Left lobe of liver (tissue), 2 donors: ENCODE results near the gene OR8U1. TPM values are rescaled to one million over a fixed set of nuclear protein-coding genes. Genes with fewer than 3 reads are reported as not detected.
"Not testable (repeated sequence)": the region's sequence is repeated elsewhere in the genome, so short reads cannot be mapped to it uniquely, and the experiment has no call there.

ENCODE experiments used
- ATAC-seq: fragments of 200-7000 bp; cut with Tn5 transposase; one replicate; pipeline ENCODE4 v1.9.1; 2020; ENCODE audit warnings: mild to moderate bottlenecking, moderate library complexity
- DNase-seq: peaks from one replicate; pipeline ENCODE4 v3.0.0-alpha.2; 2020; ENCODE audit warnings: low spot score
- total RNA-seq: library from RNA; stranded (reverse); gene quantifications from one replicate; pipeline ENCODE4 v1.2.1, GENCODE V29; 2021
- donor health status: DM: no; HTN: no; CAD: no; lungs with moderate emphysema.
- donor health status: DM: no; HTN: yes; CAD: no.

Gene OR8U1
- total RNA-seq: not detected

DNA sequence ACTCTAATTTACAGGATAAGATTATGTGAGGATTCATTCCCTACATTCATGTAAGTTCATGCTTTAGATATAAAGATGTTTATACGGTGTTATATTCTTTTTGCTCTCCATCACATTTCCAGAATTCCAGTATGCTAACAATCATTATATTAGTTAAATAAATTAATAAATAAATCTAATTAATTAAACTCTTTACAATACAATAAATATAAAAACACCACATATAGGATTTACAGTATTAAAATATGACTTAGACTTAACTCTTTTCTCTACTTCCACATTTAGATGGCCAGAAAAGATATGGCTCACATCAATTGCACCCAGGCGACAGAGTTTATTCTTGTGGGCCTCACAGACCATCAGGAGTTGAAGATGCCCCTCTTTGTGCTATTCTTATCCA is at the start of gene OR8U1:
Gene OR8U1, plus strand, starts transcription at position 301 of the 400 bp plus-strand sequence. Its CDS starts 0 bp downstream, at position 301.
- no peak for ATAC-seq
- DNase-seq: no peak

DNA sequence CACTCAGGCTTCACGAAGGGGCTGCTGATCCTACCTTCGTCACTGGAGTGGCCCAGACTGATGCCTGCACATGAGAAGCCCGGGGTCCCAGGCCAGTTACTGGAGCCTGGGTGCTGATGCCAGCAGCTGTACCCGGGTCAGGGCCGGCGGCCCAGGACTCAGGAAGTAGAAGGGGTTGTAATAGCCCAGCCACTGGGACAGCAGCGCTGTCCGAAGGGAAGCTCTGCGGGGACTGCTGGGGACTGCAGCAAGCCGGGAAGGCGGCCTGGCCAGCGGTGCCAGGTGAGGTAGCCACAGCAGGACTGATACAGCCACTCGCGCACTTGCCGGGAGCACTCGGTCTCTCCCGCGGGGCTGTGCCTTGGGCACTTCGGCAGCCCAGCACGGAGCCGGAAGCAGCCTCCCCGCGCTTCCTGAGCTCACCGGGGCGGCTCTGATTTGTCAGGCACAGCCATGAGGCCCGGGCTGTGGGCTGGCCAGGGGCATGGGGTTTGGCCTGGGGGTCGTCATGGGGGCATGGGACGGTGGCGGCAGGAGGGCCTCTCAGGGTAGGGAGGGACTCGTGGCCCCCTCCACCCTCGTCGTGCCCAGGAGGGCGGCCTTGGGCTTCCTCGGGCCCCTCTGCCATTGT is 43.4 kb upstream of the OR8U1 start:
- no peak for ATAC-seq
- no peak for DNase-seq

DNA sequence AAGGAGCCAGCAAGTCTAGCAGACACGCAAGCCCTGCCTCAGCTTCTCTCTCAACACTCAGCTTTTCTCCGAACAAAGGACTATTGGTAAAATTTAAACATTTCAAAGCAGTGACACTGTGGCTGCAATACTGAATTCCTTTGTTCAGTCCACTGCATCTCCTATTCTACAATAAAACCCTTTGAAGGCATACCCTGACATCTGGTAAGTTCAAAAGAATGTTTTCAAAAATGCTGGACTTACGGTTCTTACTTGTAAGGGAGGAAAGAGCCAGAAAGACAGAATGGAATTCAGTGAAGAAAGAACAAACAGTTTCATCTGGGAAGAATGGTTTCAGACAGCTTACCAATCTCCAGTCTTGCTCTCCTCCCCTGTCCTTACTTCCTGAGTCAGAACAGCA is 42.3 kb upstream of the OR8U1 start:
- ATAC-seq (no peak), DNase-seq (no peak)

DNA sequence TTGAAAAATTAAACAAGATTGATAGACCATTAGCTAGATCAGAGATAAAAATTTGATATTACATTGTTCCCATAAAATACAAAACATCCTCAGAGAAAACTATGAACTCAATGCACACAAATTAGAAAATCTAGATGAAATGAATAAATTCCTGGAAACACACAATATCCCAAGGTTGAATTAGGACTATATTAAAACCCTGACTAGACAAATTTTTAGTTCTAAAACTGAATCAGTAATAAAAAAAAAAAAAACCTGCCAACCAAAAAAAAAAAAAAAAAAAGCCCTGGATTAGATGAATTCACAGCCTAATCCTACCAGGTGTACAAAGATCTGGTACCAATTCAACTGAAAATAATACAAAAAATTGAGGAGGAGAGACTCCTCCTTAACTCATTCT is 35.1 kb upstream of the OR8U1 start:
- DNase-seq (no peak), ATAC-seq (no peak)

DNA sequence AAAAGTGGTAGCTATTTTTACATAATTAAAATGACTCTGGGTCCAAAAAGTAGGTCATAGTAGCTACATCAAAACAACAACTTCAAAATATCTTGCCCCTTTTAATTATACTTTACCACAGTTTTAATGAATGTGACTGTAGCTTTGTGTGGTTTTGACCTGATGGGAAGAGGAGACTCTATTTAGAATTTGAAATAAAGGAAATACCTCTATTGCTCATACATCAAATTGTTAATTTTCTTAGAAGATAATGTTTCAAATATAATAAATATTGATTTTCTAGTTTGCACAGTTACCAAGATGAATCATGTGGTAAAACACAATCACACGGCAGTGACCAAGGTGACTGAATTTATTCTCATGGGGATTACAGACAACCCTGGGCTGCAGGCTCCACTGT is 29.7 kb upstream of the OR8U1 start, which contains the start of gene OR8K1:
Gene OR8K1, plus strand, starts transcription at position 301 of the 400 bp plus-strand sequence. Its CDS starts 0 bp downstream, at position 301.
- no peak for DNase-seq
- ATAC-seq: no peak

DNA sequence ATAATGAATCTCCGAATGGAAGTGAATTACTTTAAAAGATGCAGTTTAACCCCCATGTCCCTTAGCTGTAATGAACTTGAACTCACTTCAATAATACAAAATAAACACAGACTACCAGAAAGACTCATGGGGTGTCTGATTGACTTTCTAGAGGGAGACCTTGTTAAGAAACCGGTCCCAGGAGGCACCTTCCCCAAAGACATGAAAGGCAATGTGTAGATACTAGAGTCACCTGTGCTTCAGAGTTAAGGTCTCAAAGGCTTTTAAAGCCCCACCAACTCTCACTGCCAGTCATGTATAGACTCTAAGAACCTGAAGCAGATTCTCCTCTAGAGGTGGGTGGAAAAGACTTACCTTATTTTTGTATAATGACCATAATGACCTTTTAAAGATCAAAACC is 21.4 kb upstream of the OR8U1 start, which contains the start of gene OR8J1:
Gene OR8J1, plus strand, starts transcription at position 301 of the 400 bp plus-strand sequence. CDS start 5,956 bp downstream, outside the sequence.
- DNase-seq (no peak), ATAC-seq (no peak)

DNA sequence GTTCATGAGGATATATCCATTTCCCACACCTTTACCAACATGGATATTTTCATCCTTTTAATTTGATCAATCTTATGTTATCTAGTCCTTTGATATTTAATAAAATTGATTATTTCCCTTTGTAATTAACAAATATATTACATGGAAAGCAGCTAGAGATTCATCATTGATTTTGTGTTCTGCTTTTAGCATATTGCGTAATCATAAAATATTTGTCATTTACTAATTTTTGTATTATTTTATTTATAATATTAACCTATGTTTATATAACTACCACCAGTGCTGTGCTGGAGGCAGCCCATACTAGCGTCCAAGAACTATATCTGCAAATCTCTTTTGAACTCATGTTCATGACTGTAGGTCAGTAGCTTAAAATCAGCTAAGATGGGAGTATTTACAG is 4.7 kb downstream of the OR8U1 start:
- DNase-seq (no peak), ATAC-seq (no peak)

DNA sequence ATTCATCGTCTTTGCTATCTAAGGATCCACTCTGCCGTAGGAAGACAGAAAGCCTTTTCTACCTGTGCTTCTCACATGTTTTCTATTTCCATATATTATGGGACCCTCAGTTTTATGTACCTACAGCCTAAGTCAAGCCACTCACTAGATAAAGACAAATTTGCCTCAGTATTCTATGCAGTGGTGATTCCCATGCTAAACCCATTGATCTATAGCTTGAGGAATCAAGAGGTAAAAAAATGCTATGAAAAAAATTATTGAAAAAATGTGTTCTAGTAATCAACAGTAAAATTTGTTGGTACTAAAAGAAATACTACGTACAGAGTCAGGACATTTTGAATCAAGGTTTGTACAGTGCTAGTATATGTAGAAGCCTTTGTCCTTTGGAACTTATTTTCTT is 19.0 kb downstream of the OR8U1 start:
- DNase-seq: no peak
- ATAC-seq: no peak

DNA sequence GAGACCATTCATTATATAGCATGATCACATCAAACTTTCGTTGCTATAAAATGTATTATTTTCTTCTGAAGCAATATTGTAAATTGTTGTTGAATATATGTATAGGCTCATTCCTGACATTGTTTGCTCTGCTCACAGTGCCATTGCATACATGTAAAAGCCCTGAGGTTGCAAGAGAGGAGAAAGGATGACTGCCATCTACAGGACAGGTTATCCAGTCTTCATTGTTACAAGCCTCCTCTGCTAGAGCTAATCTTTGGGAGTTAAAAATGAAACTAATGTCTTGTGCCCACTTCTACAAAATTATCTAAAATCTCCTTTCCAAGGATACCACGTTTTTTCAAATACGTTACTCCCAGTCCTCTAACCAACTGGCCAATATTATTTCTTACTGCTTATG is 20.6 kb downstream of the OR8U1 start:
- DNase-seq (no peak), ATAC-seq (no peak)

DNA sequence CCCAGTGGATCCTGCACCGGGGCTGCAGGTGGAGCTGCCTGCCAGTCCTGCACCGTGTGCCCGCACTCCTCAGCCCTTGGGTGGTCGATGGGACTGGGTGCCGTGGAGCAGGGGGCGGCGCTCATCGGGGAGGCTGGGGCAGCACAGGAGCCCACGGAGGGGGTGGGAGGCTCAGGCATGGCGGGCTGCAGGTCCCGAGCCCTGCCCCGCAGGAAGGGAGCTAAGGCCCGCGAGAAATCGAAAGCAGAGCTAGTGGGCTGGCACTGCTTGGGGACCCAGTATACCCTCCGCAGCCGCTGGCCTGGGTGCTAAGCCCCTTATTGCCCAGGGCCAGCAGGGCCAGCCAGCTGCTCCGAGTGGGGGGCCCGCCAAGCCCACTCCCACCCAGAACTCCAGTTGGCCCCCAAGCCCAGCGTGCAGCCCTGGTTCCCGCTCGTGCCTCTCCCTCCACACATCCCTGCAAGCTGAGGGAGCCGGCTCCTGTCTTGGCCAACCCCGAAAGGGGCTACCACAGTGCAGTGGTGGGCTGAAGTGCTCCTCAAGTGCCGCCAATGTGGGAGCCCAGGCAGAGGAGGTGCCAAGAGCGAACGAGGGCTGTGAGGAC is 26.5 kb downstream of the OR8U1 start:
- not testable (repeated sequence) for DNase-seq, ATAC-seq

DNA sequence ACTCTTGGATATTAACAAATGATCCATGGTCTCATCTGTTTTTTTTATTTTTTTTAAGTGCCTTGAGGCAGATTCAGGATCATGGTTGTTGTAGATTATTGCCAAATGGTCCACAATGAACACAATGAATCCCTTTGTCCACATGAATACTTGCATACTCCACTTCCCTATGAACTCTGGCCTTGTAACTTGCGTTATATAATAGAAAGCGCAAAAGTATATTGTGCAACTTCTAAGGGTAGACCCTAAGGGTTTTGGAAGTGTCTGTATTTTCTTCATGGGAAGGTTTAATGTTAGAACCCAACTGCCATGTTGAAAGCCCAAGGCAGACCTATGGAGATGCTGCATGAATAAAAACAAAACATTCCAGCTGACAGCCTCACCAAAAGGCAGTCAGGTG is 29.0 kb downstream of the OR8U1 start:
- ATAC-seq (no peak), DNase-seq (no peak)

DNA sequence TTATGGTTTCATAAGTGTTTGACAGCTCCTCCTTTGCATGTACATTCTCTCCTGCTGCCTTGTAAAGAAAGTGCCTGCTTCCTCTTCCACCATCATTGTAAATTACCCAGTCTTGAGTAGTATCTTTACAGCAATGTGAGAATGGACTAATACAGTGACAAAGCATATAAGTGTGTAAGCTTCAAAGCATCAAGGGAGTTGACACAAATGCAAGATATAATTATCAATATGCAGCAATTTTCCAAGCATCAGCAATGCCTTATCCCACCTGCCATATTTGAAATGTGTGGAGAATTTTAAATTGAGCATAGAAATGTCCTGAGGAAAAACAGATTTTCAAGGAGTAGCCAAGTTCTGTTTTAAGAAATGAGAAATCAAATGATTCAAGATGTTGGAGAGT is 35.4 kb downstream of the OR8U1 start:
- DNase-seq (no peak), ATAC-seq (no peak)

DNA sequence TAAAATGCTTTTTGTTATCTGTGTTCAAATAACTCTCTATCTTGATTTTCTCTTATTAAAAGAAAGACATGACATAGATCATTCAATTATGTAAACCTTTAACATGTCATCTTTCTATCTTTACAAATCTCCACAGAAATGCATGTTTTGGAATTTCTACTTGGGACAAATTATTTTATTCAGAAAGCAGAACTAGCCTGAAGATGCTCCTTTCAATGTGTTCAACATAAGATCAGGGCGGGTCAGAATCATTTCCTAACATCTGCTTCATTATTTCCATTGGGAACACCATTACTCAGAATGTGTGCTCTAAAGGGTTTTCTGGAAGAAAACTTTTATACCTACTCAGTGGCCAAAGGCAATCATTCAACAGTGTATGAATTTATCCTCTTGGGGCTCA is 37.0 kb downstream of the OR8U1 start, which contains the start of gene OR5AL1:
Gene OR5AL1, plus strand, starts transcription at position 301 of the 400 bp plus-strand sequence.
- DNase-seq (no peak), ATAC-seq (no peak)

Other genes starting within 250 kb of the OR8U1 start
- not detected for gene OR8J3, start 235.4 kb upstream of the OR8U1 start, total RNA-seq
- not detected for gene OR8K5, start 215.3 kb upstream of the OR8U1 start, total RNA-seq
- gene OR5J2, start 199.0 kb upstream of the OR8U1 start, total RNA-seq: not detected
- not detected for gene OR5T2, start 141.4 kb upstream of the OR8U1 start, total RNA-seq
- gene OR5T3, start 123.4 kb upstream of the OR8U1 start, total RNA-seq: not detected
- not detected for gene OR5T1, start 101.5 kb upstream of the OR8U1 start, total RNA-seq
- gene OR8H1, start 83.4 kb upstream of the OR8U1 start, total RNA-seq: not detected
- not detected for gene OR8K3, start 60.5 kb upstream of the OR8U1 start, total RNA-seq
- not detected for gene OR8K1, start 29.6 kb upstream of the OR8U1 start, total RNA-seq
- not detected for gene OR8J1, start 21.3 kb upstream of the OR8U1 start, total RNA-seq
- gene OR5AL1, start 37.1 kb downstream of the OR8U1 start, total RNA-seq: not detected
- gene OR5M3, start 97.7 kb downstream of the OR8U1 start, total RNA-seq: not detected
- gene OR5M8, start 115.7 kb downstream of the OR8U1 start, total RNA-seq: not detected
- not detected for gene OR5M11, start 167.6 kb downstream of the OR8U1 start, total RNA-seq
- not detected for gene OR5M10, start 202.1 kb downstream of the OR8U1 start, total RNA-seq
- gene OR5M1, start 239.2 kb downstream of the OR8U1 start, total RNA-seq: not detected